ENCODE results near the gene CRNKL1.

CRNKL1 gene

DNA sequence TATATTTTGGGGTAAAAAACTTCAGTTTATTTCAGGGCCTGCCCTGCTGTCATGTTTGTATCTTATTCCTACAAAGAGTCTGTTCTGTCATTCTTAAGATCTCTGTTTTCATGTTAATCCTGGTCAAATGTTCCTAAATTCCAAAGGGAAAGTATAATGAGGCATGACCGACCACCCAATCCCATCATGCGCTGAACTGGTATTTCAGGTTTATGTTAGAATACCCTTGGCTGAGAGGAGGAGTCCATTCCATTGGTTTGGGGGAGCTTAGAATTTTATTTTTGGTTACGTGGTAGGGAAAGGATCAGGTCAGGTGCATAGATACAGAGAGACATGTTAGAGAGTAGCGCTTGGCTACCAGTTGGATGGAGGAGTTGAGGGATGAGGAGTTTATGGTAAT is 25.8 kb upstream of the CRNKL1 start:
- Histone ChIP-seq H3K27ac (ENCODE audit: low read depth, low read length) (no peak overlapping the region), H2AFZ (ENCODE audit: low read depth, low read length, severe bottlenecking) (no peak overlapping the region), H3K9ac (ENCODE audit: low read length) (no peak overlapping the region), H3K36me3 (ENCODE audit: low read length) (no peaks in the 10 kb centered on the region), H4K20me1 (ENCODE audit: low read depth, low read length) (no peaks in the 10 kb centered on the region), H3K4me2 (ENCODE audit: low read depth, low read length, poor library complexity, severe bottlenecking) (no peak overlapping the region), H3F3A (ENCODE audit: insufficient read depth) (no peaks in the 10 kb centered on the region), H3K9me3 (ENCODE audit: insufficient read depth, low read length) (no peaks in the 10 kb centered on the region), H3K27me3 (ENCODE audit: low read length) (no peaks in the 10 kb centered on the region), H3K9me2 (replicated peaks; ENCODE audit: insufficient read depth, low read length) (no peaks in the 10 kb centered on the region), H3K79me2 (ENCODE audit: insufficient read depth, low read length) (no peaks in the 10 kb centered on the region), H3K4me3 (ENCODE audit: insufficient read depth, low read length, poor library complexity, severe bottlenecking) (no peak overlapping the region)
- TF ChIP-seq EZH2phosphoT487 (conservative IDR thresholded peaks at IDR 0.05; ENCODE audit: low read length) = no peak
- TF ChIP-seq, protein P1, sequence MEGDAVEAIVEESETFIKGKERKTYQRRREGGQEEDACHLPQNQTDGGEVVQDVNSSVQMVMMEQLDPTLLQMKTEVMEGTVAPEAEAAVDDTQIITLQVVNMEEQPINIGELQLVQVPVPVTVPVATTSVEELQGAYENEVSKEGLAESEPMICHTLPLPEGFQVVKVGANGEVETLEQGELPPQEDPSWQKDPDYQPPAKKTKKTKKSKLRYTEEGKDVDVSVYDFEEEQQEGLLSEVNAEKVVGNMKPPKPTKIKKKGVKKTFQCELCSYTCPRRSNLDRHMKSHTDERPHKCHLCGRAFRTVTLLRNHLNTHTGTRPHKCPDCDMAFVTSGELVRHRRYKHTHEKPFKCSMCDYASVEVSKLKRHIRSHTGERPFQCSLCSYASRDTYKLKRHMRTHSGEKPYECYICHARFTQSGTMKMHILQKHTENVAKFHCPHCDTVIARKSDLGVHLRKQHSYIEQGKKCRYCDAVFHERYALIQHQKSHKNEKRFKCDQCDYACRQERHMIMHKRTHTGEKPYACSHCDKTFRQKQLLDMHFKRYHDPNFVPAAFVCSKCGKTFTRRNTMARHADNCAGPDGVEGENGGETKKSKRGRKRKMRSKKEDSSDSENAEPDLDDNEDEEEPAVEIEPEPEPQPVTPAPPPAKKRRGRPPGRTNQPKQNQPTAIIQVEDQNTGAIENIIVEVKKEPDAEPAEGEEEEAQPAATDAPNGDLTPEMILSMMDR (IDR thresholded peaks at IDR 0.05; ENCODE audit: insufficient read depth, low read length, poor library complexity, severe bottlenecking) = no peak

- H3K27me3 ChIP-seq (ENCODE audit: low read length) = no peaks in the 10 kb centered on the region
- no peak for TF ChIP-seq EZH2phosphoT487 (conservative IDR thresholded peaks at IDR 0.05; ENCODE audit: low read length)
- TF ChIP-seq, protein P1 (IDR thresholded peaks at IDR 0.05; ENCODE audit: insufficient read depth, low read length, poor library complexity, severe bottlenecking) = no peak
- H3K9ac ChIP-seq (ENCODE audit: low read length) = no peak overlapping the region
- H3K27ac ChIP-seq (ENCODE audit: low read depth, low read length) = no peak overlapping the region
- H4K20me1 ChIP-seq (ENCODE audit: low read depth, low read length) = no peaks in the 10 kb centered on the region
- H3K36me3 ChIP-seq (ENCODE audit: low read length) = no peaks in the 10 kb centered on the region
- no peak overlapping the region for H3K4me3 ChIP-seq (ENCODE audit: insufficient read depth, low read length, poor library complexity, severe bottlenecking)
- no peaks in the 10 kb centered on the region for H3K9me2 ChIP-seq (replicated peaks; ENCODE audit: insufficient read depth, low read length)
- no peaks in the 10 kb centered on the region for H3K9me3 ChIP-seq (ENCODE audit: insufficient read depth, low read length)
- no peaks in the 10 kb centered on the region for H3F3A ChIP-seq (ENCODE audit: insufficient read depth)
- H3K4me2 ChIP-seq (ENCODE audit: low read depth, low read length, poor library complexity, severe bottlenecking) = no peak overlapping the region
- no peak overlapping the region for H2AFZ ChIP-seq (ENCODE audit: low read depth, low read length, severe bottlenecking)
- H3K79me2 ChIP-seq (ENCODE audit: insufficient read depth, low read length) = no peaks in the 10 kb centered on the region
These were observed 24.2 kb upstream of the CRNKL1 start for GRCh38 chr20:20076297-20077065.

DNA sequence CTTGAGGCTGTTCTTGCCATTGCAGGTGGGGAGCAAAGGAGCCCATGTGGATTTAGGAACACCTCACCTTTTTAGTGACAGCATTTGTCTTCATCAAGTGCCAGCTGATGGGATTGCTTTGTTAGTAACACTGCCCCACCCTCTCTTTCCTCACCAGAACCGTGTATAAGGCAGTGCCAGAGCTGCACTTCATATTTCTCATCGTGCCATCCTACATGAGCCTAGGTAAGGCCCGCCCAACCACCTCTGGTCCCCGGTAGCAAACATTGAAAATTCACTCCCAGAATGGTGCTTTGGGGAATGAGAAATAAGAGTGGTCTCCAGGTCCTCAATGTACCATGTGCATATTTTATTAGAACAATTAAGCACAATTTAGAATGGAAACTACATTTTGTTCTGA is 22.8 kb upstream of the CRNKL1 start:
- Histone ChIP-seq H3K9me2 (replicated peaks; ENCODE audit: insufficient read depth, low read length) (no peaks in the 10 kb centered on the region), H3F3A (ENCODE audit: insufficient read depth) (no peaks in the 10 kb centered on the region), H2AFZ (ENCODE audit: low read depth, low read length, severe bottlenecking) (no peak overlapping the region), H3K4me3 (ENCODE audit: insufficient read depth, low read length, poor library complexity, severe bottlenecking) (no peak overlapping the region), H3K9me3 (ENCODE audit: insufficient read depth, low read length) (no peaks in the 10 kb centered on the region), H4K20me1 (ENCODE audit: low read depth, low read length) (no peaks in the 10 kb centered on the region), H3K9ac (ENCODE audit: low read length) (no peak overlapping the region), H3K27ac (ENCODE audit: low read depth, low read length) (no peak overlapping the region), H3K27me3 (ENCODE audit: low read length) (no peaks in the 10 kb centered on the region), H3K4me2 (ENCODE audit: low read depth, low read length, poor library complexity, severe bottlenecking) (no peak overlapping the region), H3K79me2 (ENCODE audit: insufficient read depth, low read length) (no peaks in the 10 kb centered on the region), H3K36me3 (ENCODE audit: low read length) (no peaks in the 10 kb centered on the region)
- TF ChIP-seq, protein P1 (IDR thresholded peaks at IDR 0.05; ENCODE audit: insufficient read depth, low read length, poor library complexity, severe bottlenecking) = no peak
- TF ChIP-seq EZH2phosphoT487 (conservative IDR thresholded peaks at IDR 0.05; ENCODE audit: low read length) = no peak
